Smooth muscle cell (in vitro differentiated cells): ENCODE measurements around the gene INTS15. TPM values are rescaled to one million over a fixed set of nuclear protein-coding genes. Genes with fewer than 3 reads are reported as not detected.

ENCODE experiments used
- DNase-seq: peaks from one replicate; lab custom pipeline; 2025; ENCODE audit not compliant: unreplicated experiment; lab: John Stamatoyannopoulos, UW
- H2AFZ ChIP-seq: fragments of 200-600 bp; sonication (generic); 2 replicates; pipeline ENCODE4 v1.6.0; 2016; ENCODE audit warnings: antibody characterized with exemption, low read depth, mild to moderate bottlenecking
- H3F3A ChIP-seq: fragments of 200-600 bp; sonication (generic); 2 replicates; pipeline ENCODE4 v1.6.0; 2017; ENCODE audit warnings: antibody characterized with exemption, low read depth
- H3K27ac ChIP-seq: fragments of 200-600 bp; sonication (generic); 2 replicates; pipeline ENCODE4 v1.5.1; 2016; ENCODE audit warnings: low read depth, mild to moderate bottlenecking
- H3K27me3 ChIP-seq: fragments of 200-600 bp; sonication (generic); 2 replicates; pipeline ENCODE4 v1.6.1; 2016; ENCODE audit warnings: low read depth, mild to moderate bottlenecking
- H3K36me3 ChIP-seq: fragments of 200-600 bp; sonication (generic); 2 replicates; pipeline ENCODE4 v1.5.1; 2016; ENCODE audit warnings: low read depth
- H3K4me1 ChIP-seq: fragments of 200-600 bp; sonication (generic); 2 replicates; pipeline ENCODE4 v1.5.1; 2016; ENCODE audit warnings: low read depth
- H3K4me2 ChIP-seq: fragments of 200-600 bp; sonication (generic); 2 replicates; pipeline ENCODE4 v1.6.0; 2016; ENCODE audit warnings: mild to moderate bottlenecking
- H3K4me3 ChIP-seq: fragments of 200-600 bp; sonication (generic); 2 replicates; pipeline ENCODE4 v1.5.1; 2016; ENCODE audit warnings: mild to moderate bottlenecking
- H3K79me2 ChIP-seq: fragments of 200-600 bp; sonication (generic); 2 replicates; pipeline ENCODE4 v1.6.0; 2016; ENCODE audit warnings: low read depth, mild to moderate bottlenecking
- H3K9ac ChIP-seq: fragments of 200-600 bp; sonication (generic); 2 replicates; pipeline ENCODE4 v1.6.0; 2016; ENCODE audit warnings: low read depth
- H3K9me3 ChIP-seq: fragments of 200-600 bp; sonication (generic); replicated peaks from 2 replicates; pipeline ENCODE4 v1.5.1; 2016; ENCODE audit warnings: low read depth
- H4K20me1 ChIP-seq: fragments of 200-600 bp; sonication (generic); 2 replicates; pipeline ENCODE4 v1.6.0; 2016; ENCODE audit warnings: low read depth
- CTCF ChIP-seq: fragments of 200-600 bp; sonication (generic); IDR thresholded peaks from 2 replicates; pipeline ENCODE4 v1.5.1; 2017; ENCODE audit warnings: borderline replicate concordance, mild to moderate bottlenecking, antibody characterized with exemption; ENCODE audit not compliant: insufficient read depth, poor library complexity, severe bottlenecking
- WGBS: methylation state at CpG from one replicate; pipeline ENCODE4 v1.1.7; 2016; ENCODE audit warnings: low lambda C conversion rate; 5-methylcytosine and 5-hydroxymethylcytosine counted together
- polyA plus RNA-seq: library from polyadenylated mRNA; unstranded; fragments of >200 nt; fragmentation: Nextera tagmentation; extraction: Ambion mirVana; gene quantifications from 2 replicates; pipeline ENCODE4 v1.2.1, GENCODE V29; 2016
- total RNA-seq: library from RNA; depleted of rRNA; stranded (reverse); fragments of >200 nt; gene quantifications from 2 replicates; pipeline ENCODE4 v1.2.3, GENCODE V29; 2014

The INTS15 gene
- total and polyA plus RNA-seq, 2 experiments from 2014 or later: 14.7 to 25.9 TPM

- peaks cover 49% of the 10 kb centered on the region for H4K20me1 ChIP-seq
- no peak overlapping the region for H2AFZ ChIP-seq
- WGBS: 97% methylated on average over 10 of the region's 10 CpGs
These were observed 54.9 kb downstream of the INTS15 start for GRCh38 chr7:6644728-6645127.

GRCh38 chr7:6646465-6646864, 56.6 kb downstream of the INTS15 start:
- no peak overlapping the region for H3K9ac ChIP-seq

More at GRCh38 chr7:6644728-6645127, 54.9 kb downstream of the INTS15 start:
- Histone ChIP-seq H3K4me2 (no peak overlapping the region), H3K4me1 (no peaks in the 10 kb centered on the region), H3K27me3 (no peaks in the 10 kb centered on the region), H3K36me3 (no peaks in the 10 kb centered on the region), H3K27ac (no peak overlapping the region), H3K4me3 (no peak overlapping the region), H3K79me2 (peaks cover 9% of the 10 kb centered on the region), H3K9me3 (no peaks in the 10 kb centered on the region), H3F3A (no peaks in the 10 kb centered on the region), H3K9ac (no peak overlapping the region)
- no peak for TF ChIP-seq CTCF
- DNase-seq: no peak

GRCh38 chr7:6647080-6647479, 57.3 kb downstream of the INTS15 start:
- Histone ChIP-seq H3K4me2 (no peak overlapping the region), H3K79me2 (no peaks in the 10 kb centered on the region), H4K20me1 (peaks cover 32% of the 10 kb centered on the region), H3K4me1 (no peaks in the 10 kb centered on the region), H3K27me3 (no peaks in the 10 kb centered on the region), H3K9ac (no peak overlapping the region), H3K4me3 (no peak overlapping the region), H2AFZ (no peak overlapping the region), H3F3A (no peaks in the 10 kb centered on the region), H3K27ac (no peak overlapping the region), H3K9me3 (no peaks in the 10 kb centered on the region), H3K36me3 (no peaks in the 10 kb centered on the region)
- no peak for DNase-seq
- 95% methylated on average over 8 of the region's 8 CpGs for WGBS
- TF ChIP-seq CTCF: no peak

More at GRCh38 chr7:6646465-6646864, 56.6 kb downstream of the INTS15 start:
- TF ChIP-seq CTCF: no peak
- DNase-seq: no peak
- Histone ChIP-seq H3K9me3 (no peaks in the 10 kb centered on the region), H3K79me2 (no peaks in the 10 kb centered on the region), H3K36me3 (no peaks in the 10 kb centered on the region), H3K27ac (no peak overlapping the region), H3K27me3 (no peaks in the 10 kb centered on the region), H3K4me3 (no peak overlapping the region), H4K20me1 (peaks cover 36% of the 10 kb centered on the region), H2AFZ (no peak overlapping the region), H3K4me1 (no peaks in the 10 kb centered on the region), H3K4me2 (no peak overlapping the region), H3F3A (no peaks in the 10 kb centered on the region)
- WGBS: 90% methylated on average over 8 of the region's 8 CpGs

GRCh38 chr7:6647541-6647940, 57.7 kb downstream of the INTS15 start:
- Histone ChIP-seq H3K27me3 (no peaks in the 10 kb centered on the region), H3K4me2 (no peak overlapping the region), H3K4me1 (no peaks in the 10 kb centered on the region), H3F3A (no peaks in the 10 kb centered on the region), H3K79me2 (no peaks in the 10 kb centered on the region), H3K9me3 (no peaks in the 10 kb centered on the region), H3K27ac (no peak overlapping the region), H3K36me3 (no peaks in the 10 kb centered on the region), H2AFZ (no peak overlapping the region), H3K9ac (no peak overlapping the region), H3K4me3 (no peak overlapping the region), H4K20me1 (peaks cover 32% of the 10 kb centered on the region)
- DNase-seq: no peak
- no peak for TF ChIP-seq CTCF
- WGBS: 97% methylated on average over 14 of the region's 14 CpGs
